Esophagus squamous epithelium (tissue), 4 donors: ENCODE data around the gene RASA3.

ENCODE experiments used
- CTCF ChIP-seq, 6 experiments: fragments of 450-650 bp in 4 of 6; fragments of 200-600 bp in 2 of 6; sonication (generic) in 2 of 6; IDR thresholded peaks; one replicate each; pipeline ENCODE4 v1.5.1; 2016 to 2019; ENCODE audit warnings: antibody characterized with exemption in 6 of 6, mild to moderate bottlenecking in 4 of 6, moderate library complexity in 4 of 6
- POLR2A ChIP-seq, 4 donors: fragments of 450-650 bp; IDR thresholded peaks; one replicate each; pipeline ENCODE4 v1.6.1; 2017; ENCODE audit warnings: antibody characterized with exemption in 4 of 4, mild to moderate bottlenecking in 4 of 4, moderate library complexity in 3 of 4

GRCh38 chr13:113977976-113978375 is 154.4 kb downstream of the RASA3 start:
- TF ChIP-seq CTCF (IDR thresholded peaks at IDR 0.05) (no peak), POLR2A (IDR thresholded peaks at IDR 0.05) (no peak)
